ENCODE data around the gene STPG3. TPM values are rescaled to one million over a fixed set of nuclear protein-coding genes. Genes with fewer than 3 reads are reported as not detected.
"Not testable (repeated sequence)": the region's sequence is repeated elsewhere in the genome, so short reads cannot be mapped to it uniquely, and the experiment has no call there.

The STPG3 gene
- total and polyA plus RNA-seq, 2 experiments from 2014 or later = 0.95 to 3.3 TPM

DNA sequence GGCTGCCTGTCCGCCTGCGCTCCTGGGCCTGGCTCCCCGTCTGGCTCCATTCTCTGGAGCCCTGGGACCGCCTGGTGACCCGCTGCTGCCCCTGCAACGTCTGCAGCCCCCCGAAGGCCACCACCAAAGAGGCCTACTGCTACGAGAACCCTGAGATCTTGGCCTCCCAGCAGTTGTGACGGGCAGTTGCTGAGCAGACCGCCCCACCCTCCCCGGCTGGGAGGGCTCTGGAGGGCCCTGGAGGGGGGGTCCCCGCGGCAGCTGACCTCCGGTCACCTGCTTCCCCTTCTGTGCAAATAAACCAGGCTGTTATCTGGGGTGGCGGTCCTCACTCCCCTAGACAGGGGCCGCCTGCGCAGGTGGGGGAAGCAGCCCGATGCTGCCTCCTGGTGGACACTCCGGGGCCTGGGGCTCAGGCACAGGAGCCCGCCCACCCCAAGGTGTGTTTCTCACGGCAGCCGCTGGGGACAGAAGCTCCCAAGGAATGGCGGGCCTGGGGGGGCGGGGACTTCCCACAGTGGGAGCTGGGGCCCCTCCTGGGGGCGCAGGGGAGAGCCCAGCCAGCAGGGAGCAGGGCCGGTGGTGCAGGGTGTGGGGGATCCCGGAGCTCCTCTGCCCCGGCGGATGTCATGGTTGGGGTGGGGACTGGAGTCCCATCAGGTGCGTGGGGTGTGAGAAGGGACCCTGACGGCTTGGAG lies 14.7 kb upstream of the STPG3 start:
- no peak overlapping the region for H3K4me3 ChIP-seq
- peak; percentile 97 for TF ChIP-seq CTCF (IDR thresholded peaks at IDR 0.05; ENCODE audit: low read depth, low read length)
- H3K27me3 ChIP-seq = no peaks in the 10 kb centered on the region
- peak; percentile 80 to 96 for DNase-seq (ENCODE audit: low read depth in 1 of 2, low spot score in 1 of 2)
- H3K4me1 ChIP-seq (ENCODE audit: low read depth) = peaks cover 14% of the 10 kb centered on the region
- no peaks in the 10 kb centered on the region for H3K9me3 ChIP-seq (ENCODE audit: low read depth)
- peak overlapping the region; percentile 32 for H3K27ac ChIP-seq
- no peaks in the 10 kb centered on the region for H3K36me3 ChIP-seq

- Histone ChIP-seq H3K4me3 (no peak overlapping the region), H3K27ac (peak overlapping the region; percentile 11), H3K27me3 (no peaks in the 10 kb centered on the region), H3K36me3 (peaks cover 1% of the 10 kb centered on the region), H3K9me3 (ENCODE audit: low read depth) (no peaks in the 10 kb centered on the region), H3K4me1 (ENCODE audit: low read depth) (peaks cover 15% of the 10 kb centered on the region)
- no peak for TF ChIP-seq CTCF (IDR thresholded peaks at IDR 0.05; ENCODE audit: low read depth, low read length)
- DNase-seq (ENCODE audit: low read depth in 1 of 2, low spot score in 1 of 2) = no peak
These were observed 14.1 kb upstream of the STPG3 start for GRCh38 chr9:137236936-137237421.

DNA sequence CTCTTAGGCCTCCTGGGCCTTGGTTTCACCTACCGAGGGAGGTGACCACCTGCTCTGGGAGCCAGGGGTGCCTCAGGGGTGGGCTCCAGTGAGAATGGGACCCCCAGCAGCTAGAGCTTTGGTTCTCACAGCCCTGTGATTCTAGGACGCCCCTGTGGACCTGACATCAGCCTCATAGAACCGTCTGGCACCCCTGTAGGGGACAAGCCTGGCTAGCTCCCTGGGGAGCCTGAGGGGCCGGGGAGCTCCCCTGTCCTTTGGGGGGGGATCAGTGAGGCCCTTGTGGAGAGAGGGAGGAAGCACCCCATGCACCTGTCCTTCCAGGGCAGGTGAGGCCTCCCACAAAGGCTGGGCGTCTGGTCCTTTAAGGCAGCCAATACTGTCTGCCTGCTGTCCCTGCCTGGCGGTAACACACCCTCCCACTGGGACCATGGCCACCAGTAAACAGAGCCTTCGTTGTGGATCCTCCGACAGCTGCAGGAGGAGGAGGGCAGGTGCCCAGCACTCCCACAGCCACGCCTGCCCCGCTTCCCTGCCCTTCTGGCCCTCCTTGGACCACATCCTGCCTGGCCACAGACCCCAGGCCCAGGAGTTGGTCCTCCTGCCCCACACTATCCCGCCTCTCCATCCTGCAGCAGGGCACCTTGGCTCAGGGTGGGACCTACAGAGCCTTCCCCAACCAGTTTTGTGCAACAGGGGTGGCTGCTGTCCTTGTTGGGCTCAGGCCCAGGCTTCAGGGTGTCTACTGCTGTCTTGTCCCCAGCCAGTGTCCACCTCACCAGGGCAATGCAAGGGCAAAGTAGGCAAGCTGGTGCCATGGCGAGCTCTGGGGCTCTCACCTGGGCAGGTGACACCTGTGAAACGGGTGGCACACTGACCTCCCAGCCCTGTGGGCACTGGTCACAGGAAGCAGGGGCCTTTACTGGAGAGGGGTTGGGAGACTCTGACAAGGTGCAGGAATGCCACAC lies 13.0 kb upstream of the STPG3 start:
- Histone ChIP-seq H3K9me3 (ENCODE audit: low read depth) (no peaks in the 10 kb centered on the region), H3K27me3 (no peaks in the 10 kb centered on the region), H3K36me3 (peaks cover 11% of the 10 kb centered on the region), H3K4me3 (no peak overlapping the region), H3K27ac (no peak overlapping the region), H3K4me1 (ENCODE audit: low read depth) (peaks cover 24% of the 10 kb centered on the region)
- no peak for TF ChIP-seq CTCF (IDR thresholded peaks at IDR 0.05; ENCODE audit: low read depth, low read length)
- no peak for DNase-seq (ENCODE audit: low read depth in 1 of 2, low spot score in 1 of 2)

DNA sequence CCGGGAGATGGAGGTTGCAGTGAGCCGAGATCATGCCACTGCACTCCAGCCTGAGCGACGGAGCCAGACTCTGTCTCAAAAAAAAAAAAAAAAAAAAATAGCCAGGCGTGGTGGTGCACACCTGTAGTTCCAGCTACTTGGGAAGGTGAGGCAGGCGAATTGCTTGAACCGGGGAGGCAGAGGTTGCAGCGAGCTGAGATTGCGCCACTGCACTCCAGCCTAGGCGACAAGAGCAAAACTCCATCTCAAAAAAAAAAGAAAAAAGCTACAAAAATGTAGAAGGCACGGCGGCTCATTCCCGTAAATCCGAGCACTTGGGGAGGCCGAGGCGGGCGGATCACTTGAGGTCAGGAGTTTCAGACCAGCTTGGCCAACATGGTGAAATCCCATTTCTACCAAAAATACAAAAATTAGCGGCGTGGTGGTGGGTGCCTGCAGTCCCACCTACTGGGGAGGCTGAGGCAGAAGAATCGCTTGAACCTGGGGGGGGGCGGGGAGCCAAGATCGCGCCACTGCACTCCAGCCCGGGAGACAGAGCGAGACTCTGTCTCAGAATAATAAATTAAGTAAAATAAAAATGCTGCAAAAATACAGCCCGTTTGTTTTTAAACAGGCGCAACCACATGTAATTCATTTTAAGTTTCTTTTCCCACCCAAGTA lies 11.4 kb upstream of the STPG3 start:
- H3K9me3 ChIP-seq (ENCODE audit: low read depth); H3K27me3 ChIP-seq; DNase-seq (ENCODE audit: low read depth in 1 of 2, low spot score in 1 of 2): not testable (repeated sequence)
- H3K27ac ChIP-seq = peak overlapping the region; percentile 95
- peak overlapping the region; percentile 41 for H3K4me3 ChIP-seq
- peaks cover 24% of the 10 kb centered on the region for H3K4me1 ChIP-seq (ENCODE audit: low read depth)
- peaks cover 12% of the 10 kb centered on the region for H3K36me3 ChIP-seq

GRCh38 chr9:137240318-137240840 lies 10.7 kb upstream of the STPG3 start:
- Histone ChIP-seq H3K9me3 (ENCODE audit: low read depth) (no peaks in the 10 kb centered on the region), H3K27ac (peak overlapping the region; percentile 95), H3K4me1 (ENCODE audit: low read depth) (peaks cover 24% of the 10 kb centered on the region), H3K27me3 (no peaks in the 10 kb centered on the region), H3K4me3 (peak overlapping the region; percentile 41), H3K36me3 (peaks cover 12% of the 10 kb centered on the region)
- no peak for TF ChIP-seq CTCF (IDR thresholded peaks at IDR 0.05; ENCODE audit: low read depth, low read length)
- peak; percentile 73 to 84 for DNase-seq (ENCODE audit: low read depth in 1 of 2, low spot score in 1 of 2)
